Superior temporal gyrus (tissue), 1 donor: ENCODE measurements around the gene DOHH.

Experiments
- DNase-seq: peaks from one replicate; pipeline ENCODE4 v3.0.0-alpha.2; 2016; ENCODE audit errors: extremely low spot score

Gene DOHH

DNA sequence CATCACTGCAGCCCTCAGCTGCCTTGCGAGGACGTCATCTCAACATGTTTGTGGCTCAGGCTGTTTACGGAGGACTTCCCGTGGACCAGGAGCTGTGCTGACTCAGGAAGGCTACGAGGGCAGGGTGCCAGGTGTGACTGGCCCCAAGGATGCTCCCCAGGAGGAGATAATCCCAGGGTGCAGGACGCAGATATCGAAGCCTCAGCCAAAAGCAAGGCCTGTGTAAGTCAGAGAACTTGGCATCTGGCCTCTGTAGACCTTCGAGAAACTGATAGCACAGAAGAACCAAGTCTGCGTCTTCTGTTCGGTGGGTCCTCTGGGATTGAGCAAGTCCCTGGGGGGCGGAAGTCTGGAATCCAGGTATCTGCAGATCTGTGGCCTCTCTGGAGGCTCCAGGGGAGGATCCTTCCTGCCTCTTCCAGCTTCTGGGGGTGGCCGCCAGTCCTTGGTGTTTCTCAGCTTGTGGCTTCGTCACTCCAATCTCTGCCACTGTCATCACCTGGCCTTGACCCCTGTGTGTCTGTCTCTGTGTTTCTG, 2.6 kb upstream of the DOHH start:
- DNase-seq: no peak

GRCh38 chr19:3501780-3502179, 1.3 kb upstream of the DOHH start:
- DNase-seq: no peak

DNA sequence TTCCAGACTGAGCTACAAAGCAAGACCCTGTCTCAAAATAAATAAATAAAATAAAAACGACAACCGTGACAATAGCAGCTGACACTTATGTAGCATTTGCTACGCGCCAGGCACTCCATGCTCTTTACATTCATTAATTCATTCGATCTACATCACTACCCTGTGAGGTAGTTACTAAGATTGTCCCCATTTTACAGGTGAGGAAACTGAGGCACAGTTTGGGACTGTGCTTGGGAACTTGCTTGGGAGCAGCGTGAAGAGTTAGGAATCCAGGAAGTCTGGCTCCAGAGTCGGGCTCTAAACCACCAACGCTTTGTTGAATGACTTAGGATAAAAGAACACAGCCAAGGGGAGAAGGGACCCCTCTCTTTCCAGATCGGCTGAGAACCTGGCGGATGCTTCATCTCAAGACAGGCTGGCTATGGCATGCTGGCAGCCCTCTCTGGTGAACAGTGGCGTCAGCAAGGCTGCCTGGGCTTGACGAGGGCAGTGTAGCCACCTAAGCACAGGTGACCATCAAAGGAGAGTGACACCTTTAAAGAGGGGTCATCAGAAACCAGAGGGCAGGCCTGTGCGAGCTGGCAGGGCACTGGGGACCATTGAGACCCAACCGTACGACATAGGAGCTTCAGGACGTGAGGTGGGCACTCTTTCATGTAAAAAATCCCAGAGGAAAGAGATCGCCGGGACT, 591 bp downstream of the DOHH start:
- DNase-seq: no peak

- no peak for DNase-seq
Measured at GRCh38 chr19:3497757-3498520, 2.5 kb downstream of the DOHH start.

- no peak for DNase-seq
Measured at GRCh38 chr19:3496392-3497273, 3.8 kb downstream of the DOHH start.

GRCh38 chr19:3494559-3494958, 5.9 kb downstream of the DOHH start:
- peak; percentile 39 for DNase-seq

- peak; percentile 95 for DNase-seq
Measured at GRCh38 chr19:3494051-3494450, 6.4 kb downstream of the DOHH start.

- DNase-seq: no peak
Measured at GRCh38 chr19:3493651-3494050, 6.8 kb downstream of the DOHH start.

GRCh38 chr19:3492919-3493318, 7.6 kb downstream of the DOHH start:
- no peak for DNase-seq

DNA sequence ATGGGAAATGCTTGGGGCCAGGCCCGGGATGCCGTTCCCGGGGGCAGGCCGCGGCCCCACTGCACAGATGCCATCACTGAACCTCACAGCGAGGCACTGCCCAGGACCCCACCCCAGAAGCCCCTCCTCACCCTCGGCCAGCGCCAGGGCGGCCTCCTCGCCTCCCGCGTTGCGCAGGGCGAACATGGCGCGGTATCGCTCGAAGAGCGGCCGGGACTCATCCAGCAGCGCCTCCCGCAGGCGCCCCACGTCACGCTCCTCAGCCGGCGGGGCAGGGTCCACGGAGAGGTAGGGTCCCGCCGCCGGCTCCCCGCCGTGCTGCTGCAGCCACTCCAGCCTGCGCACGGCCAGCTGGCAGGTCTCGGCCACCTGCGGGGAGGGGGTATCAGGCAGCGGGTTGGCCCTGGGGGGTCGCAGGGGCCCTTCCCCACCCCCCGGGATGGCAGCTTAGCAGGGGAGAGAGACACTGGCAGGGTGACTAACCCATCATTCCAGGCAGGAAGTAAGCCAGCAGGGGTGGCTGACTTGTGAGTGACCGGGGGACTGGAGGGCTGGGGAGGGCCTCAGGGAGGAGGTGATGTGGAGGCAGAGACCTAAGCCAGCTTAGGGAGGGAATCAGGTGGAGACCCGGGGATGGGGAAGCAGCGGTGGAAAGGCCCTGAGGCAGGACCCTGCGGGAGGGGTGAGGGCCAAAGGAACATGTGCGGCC, 8.2 kb downstream of the DOHH start:
- DNase-seq: no peak

DNA sequence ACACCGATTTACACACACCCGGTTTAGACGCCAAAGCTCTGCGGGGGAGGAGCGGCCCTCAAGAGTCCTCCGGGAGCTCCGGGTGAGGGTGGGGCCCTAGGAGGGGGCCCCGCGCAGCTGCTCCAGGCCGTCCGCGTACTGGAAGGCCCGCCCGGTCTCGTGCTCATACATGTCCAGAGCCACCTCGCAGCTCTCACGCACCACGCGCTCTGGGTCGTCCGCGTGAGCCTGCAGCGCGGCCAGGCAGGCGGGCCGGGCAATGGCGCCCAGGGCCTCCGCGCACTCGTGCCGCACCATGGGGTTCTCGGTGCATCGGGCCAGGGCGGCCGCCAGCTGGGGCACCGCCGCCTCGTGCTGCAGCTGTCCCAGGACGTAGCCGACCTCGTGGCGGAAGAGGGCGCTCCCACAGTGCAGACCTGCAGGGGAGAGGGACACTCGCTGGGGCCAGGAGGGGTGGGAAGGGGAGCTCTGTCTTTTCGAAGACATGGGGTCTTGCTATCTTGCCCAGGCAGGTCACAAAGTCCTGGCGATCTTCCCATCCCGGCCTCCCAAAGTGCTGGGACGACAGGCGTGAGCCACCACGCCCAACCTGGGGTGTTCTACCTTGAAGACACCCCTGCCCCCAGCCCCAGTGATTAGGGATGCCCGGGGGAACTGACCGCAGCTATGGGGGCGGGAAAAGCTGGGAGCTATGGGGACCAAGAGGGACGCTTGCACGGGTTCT, 8.9 kb downstream of the DOHH start:
- DNase-seq: no peak

- no peak for DNase-seq
Measured at GRCh38 chr19:3483226-3483628, 17.2 kb downstream of the DOHH start, which contains the start of gene SMIM44. TSS of gene SMIM44 (minus strand) at chr19:3483441. CDS start at chr19:3483403, 38 bp downstream.

GRCh38 chr19:3482507-3483225, 17.8 kb downstream of the DOHH start:
- no peak for DNase-seq

GRCh38 chr19:3481241-3482090, 19.0 kb downstream of the DOHH start:
- no peak for DNase-seq

GRCh38 chr19:3480383-3481091, 19.9 kb downstream of the DOHH start, which contains the start of gene SMIM24:
TSS of gene SMIM24 (minus strand) at chr19:3480525. CDS start at chr19:3480463, 62 bp downstream.
- DNase-seq: no peak

DNA sequence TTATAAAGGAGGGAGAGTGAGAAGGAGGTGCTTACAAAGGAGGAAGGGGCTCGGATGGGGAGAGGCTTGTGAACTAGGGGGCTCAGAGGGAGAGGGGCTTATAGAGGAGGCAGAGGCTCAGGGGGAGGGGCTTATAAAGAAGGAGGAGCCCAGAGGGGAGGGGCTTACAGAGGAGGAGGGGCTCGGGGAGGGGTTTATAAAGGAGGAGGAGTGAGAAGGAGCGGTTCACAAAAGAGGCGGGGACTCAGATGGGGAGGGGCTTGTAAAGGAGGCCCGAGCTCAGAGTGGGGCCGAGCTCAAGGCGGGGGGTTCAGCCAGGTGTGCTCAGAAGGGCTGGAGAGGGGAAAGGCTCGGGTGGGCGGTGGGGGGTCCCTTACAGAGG, 20.6 kb downstream of the DOHH start:
- DNase-seq: no peak

DNA sequence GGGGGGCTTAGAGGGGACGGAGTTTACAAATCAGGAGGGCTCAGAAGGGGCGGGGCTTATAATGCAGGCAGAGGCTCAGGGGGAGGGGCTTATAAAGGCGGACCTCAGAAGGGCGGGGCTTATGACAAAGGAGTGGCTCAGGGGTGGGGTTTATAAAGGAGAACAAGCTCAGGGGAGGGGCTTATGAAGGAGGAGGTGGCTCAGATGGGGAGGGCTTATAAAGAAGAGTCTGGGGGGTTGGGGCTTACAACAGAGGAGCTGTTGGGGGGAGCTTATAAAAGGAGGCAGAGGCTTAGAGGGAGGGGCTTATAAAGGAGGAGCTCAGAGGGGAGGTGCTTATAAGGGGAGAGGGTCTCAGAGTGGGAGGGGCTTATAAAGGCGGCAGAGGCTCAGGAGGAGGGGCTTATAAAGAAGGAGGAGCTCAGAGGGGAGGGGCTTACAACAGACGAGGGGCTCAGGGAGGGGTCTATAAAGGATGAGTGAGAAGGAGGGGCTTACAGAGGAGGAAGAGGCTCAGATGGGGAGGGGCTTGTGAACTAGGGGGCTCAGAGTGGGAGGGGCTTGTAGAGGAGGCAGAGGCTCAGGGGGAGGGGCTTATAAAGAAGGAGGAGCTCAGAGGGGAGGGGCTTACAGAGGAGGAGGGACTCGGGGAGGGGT, 21.2 kb downstream of the DOHH start:
- DNase-seq: no peak
